Body of pancreas (tissue), 4 donors: Measurements from ENCODE around the gene SV2B. TPM values are rescaled to one million over a fixed set of nuclear protein-coding genes. Genes with fewer than 3 reads are reported as not detected.

ENCODE experiments used
- ATAC-seq: fragments of 150-250 bp; one replicate; pipeline ENCODE4 v1.9.1; 2016
- DNase-seq, 4 donors: peaks; one replicate each; pipeline ENCODE4 v3.0.0-alpha.2; 2019
- H3K27ac ChIP-seq, 4 donors: fragments of 200-600 bp; sonication (generic); 1 replicate in 3 of 4; 2 replicates in 1 of 4; pipeline versions ENCODE4 v1.5.1 to v1.6.1; 2016 to 2019; ENCODE audit warnings: mild to moderate bottlenecking in 1 of 4, mixed read lengths in 1 of 4, moderate library complexity in 1 of 4
- H3K27me3 ChIP-seq, 2 donors: fragments of 200-600 bp; sonication (generic); one replicate each; pipeline ENCODE4 v1.6.0; 2016; ENCODE audit warnings: mild to moderate bottlenecking in 1 of 2
- H3K36me3 ChIP-seq, 2 donors: fragments of 200-600 bp; sonication (generic); replicated peaks in 1 of 2; 2 replicates each; pipeline ENCODE4 v1.5.1; 2016; ENCODE audit warnings: low read depth in 2 of 2; ENCODE audit not compliant: insufficient read depth in 1 of 2
- H3K4me1 ChIP-seq: fragments of 200-600 bp; sonication (generic); one replicate; pipeline ENCODE4 v1.6.0; 2016
- H3K4me3 ChIP-seq, 2 donors: fragments of 200-600 bp; sonication (generic); 1 replicate in 1 of 2; 2 replicates in 1 of 2; pipeline ENCODE4 v1.5.1; 2016 to 2019
- H3K9me3 ChIP-seq, 3 donors: fragments of 200-600 bp; sonication (generic); 1 replicate in 2 of 3; 2 replicates in 1 of 3; pipeline ENCODE4 v1.5.1; 2016
- POLR2A ChIP-seq, 3 donors: fragments of 450-650 bp; IDR thresholded peaks; one replicate each; pipeline ENCODE4 v1.6.1; 2016; ENCODE audit warnings: antibody characterized with exemption in 3 of 3, mild to moderate bottlenecking in 2 of 3
- WGBS, 2 donors: methylation state at CpG; one replicate each; pipeline ENCODE4 v1.1.5; 2017; 5-methylcytosine and 5-hydroxymethylcytosine counted together
- intact Hi-C: fragments of 100-400 bp; cut with DNase I; formaldehyde crosslinking; loops from one replicate; pipeline ENCODE4 v1.15.1; 2023
- total RNA-seq, 2 donors: library from RNA; depleted of rRNA; stranded (reverse); fragments of >200 nt; gene quantifications; one replicate each; pipeline ENCODE4 v1.1.0, GENCODE V29; 2016
- TF ChIP-seq, protein P1 (sequence below), 7 experiments: fragments of 450-650 bp in 4 of 7; fragments of 200-600 bp in 3 of 7; sonication (generic) in 3 of 7; IDR thresholded peaks; one replicate each; pipeline ENCODE4 v1.5.1; 2016 to 2019; ENCODE audit warnings: antibody characterized with exemption in 7 of 7

The SV2B gene
- total RNA-seq, 2 donors from 2014 or later = 0.78 to 20.4 TPM

DNA sequence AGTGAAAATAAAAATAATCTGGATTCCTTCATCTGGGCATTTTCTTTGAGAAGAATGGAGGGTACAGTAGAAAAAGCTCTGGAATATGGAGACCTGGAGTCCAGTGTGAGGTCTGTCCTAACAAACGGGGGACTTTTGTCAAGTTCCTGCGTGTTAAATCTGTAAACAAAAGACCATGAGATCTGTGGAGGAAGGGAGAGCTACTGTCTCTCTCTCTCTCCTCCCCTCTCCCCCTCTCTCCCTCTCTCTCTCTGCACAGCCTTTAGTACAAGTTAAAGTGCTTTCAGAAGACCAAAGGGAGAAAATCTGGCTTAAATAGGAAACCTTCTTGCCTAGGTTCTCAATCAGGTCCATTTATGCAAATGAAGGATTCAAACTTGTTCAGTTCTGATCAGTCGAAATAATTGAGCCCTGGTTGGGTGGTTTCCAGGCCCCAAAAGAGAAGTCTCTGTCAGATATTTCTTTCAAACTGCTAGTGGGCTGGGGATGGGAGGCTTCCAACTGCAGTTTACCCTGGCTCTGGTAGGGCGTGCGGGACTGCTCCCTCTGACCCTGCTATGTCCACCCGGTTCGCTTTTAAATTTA is 103.7 kb downstream of the SV2B start:
- no peak for ATAC-seq
- intact Hi-C loops = no loop called here
- no peaks in the 10 kb centered on the region for H3K4me1 ChIP-seq
- TF ChIP-seq, protein P1, sequence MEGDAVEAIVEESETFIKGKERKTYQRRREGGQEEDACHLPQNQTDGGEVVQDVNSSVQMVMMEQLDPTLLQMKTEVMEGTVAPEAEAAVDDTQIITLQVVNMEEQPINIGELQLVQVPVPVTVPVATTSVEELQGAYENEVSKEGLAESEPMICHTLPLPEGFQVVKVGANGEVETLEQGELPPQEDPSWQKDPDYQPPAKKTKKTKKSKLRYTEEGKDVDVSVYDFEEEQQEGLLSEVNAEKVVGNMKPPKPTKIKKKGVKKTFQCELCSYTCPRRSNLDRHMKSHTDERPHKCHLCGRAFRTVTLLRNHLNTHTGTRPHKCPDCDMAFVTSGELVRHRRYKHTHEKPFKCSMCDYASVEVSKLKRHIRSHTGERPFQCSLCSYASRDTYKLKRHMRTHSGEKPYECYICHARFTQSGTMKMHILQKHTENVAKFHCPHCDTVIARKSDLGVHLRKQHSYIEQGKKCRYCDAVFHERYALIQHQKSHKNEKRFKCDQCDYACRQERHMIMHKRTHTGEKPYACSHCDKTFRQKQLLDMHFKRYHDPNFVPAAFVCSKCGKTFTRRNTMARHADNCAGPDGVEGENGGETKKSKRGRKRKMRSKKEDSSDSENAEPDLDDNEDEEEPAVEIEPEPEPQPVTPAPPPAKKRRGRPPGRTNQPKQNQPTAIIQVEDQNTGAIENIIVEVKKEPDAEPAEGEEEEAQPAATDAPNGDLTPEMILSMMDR (IDR thresholded peaks at IDR 0.05) = no peak
- no peak for TF ChIP-seq POLR2A (IDR thresholded peaks at IDR 0.05)
- H3K27ac ChIP-seq = no peak overlapping the region
- no peaks in the 10 kb centered on the region for H3K36me3 ChIP-seq
- no peaks in the 10 kb centered on the region for H3K9me3 ChIP-seq
- no peaks in the 10 kb centered on the region for H3K27me3 ChIP-seq
- no peak for DNase-seq
- H3K4me3 ChIP-seq = no peak overlapping the region
- 65 to 68% methylated on average over 7 of the region's 7 CpGs for WGBS, 2 donors

DNA sequence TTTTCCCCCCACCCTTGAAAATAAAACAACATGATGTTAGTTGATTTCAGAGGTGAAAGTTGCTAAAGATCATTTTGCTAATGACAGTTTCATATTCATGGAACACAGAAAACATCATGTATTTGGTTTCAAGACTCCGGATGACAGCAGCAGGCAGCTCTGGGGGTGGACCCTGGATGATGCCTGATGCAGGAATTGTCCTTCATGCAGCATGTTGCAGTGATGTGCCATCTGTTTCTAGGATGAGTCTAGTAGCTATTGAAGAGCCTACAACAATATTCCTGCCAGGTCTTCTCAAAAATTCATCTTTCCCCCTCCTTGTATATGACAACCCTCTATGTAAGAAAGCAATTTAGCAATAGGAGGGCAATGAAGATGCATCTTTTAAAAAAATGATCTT is 108.3 kb downstream of the SV2B start:
- ATAC-seq (no peak), DNase-seq (no peak)
- intact Hi-C loops = no loop called here
- TF ChIP-seq, protein P1 (IDR thresholded peaks at IDR 0.05) = no peak
- no peak for TF ChIP-seq POLR2A (IDR thresholded peaks at IDR 0.05)
- Histone ChIP-seq H3K4me1 (peaks cover 9% of the 10 kb centered on the region), H3K4me3 (no peak overlapping the region), H3K27ac (no peak overlapping the region), H3K36me3 (no peaks in the 10 kb centered on the region), H3K27me3 (no peaks in the 10 kb centered on the region), H3K9me3 (no peaks in the 10 kb centered on the region)
- WGBS, 2 donors = 69 to 74% methylated on average over 1 of the region's 1 CpG

DNA sequence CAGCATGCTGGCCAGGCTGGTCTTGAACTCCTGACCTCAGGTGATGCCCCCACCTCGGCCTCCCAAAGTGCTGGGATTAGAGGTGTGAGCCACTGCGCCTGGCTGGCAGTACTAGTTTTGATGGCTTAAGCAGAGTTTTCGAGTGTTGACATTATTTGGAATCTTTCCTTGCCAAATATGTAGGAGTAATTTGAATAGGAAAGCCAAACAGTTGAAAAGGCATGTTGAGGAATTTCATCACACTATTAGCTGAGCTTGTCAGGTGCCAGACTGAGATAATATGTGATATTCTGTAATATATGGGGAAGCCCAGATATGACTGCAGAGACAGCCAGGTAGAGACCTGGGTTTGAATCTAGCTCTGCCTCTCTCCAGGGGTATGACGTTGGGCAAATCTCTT is 109.3 kb downstream of the SV2B start:
- no peak for TF ChIP-seq POLR2A (IDR thresholded peaks at IDR 0.05)
- ATAC-seq = no peak
- Histone ChIP-seq H3K36me3 (no peaks in the 10 kb centered on the region), H3K4me3 (no peak overlapping the region), H3K4me1 (peaks cover 9% of the 10 kb centered on the region), H3K27me3 (no peaks in the 10 kb centered on the region), H3K27ac (no peak overlapping the region), H3K9me3 (no peaks in the 10 kb centered on the region)
- no peak for DNase-seq
- intact Hi-C loops = no loop called here
- WGBS, 2 donors = 30 to 31% methylated on average over 4 of the region's 4 CpGs

DNA sequence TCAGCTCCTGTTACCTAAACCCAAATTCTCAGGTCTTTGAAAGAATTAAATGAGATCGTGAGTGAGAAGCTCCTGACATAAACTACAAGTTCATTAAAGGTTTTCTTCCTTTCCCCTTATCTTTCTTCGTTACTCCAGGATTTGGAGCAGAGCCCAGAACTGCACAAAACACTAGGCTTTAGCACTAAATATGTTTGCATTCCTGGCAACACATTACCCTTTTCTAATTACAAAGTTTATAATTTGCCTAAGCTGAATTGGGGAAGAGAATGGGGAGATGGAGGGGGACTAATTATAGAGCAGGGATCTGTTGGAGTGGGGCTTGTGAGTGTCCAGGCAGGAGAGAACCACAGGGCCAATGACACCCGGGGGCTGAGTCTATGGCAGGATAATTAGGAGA is 109.7 kb downstream of the SV2B start:
- 21 to 23% methylated on average over 3 of the region's 3 CpGs for WGBS, 2 donors
- Histone ChIP-seq H3K9me3 (no peaks in the 10 kb centered on the region), H3K27ac (no peak overlapping the region), H3K4me3 (no peak overlapping the region), H3K27me3 (no peaks in the 10 kb centered on the region), H3K36me3 (no peaks in the 10 kb centered on the region), H3K4me1 (peaks cover 11% of the 10 kb centered on the region)
- intact Hi-C loops = no loop called here
- DNase-seq (no peak), ATAC-seq (no peak)
- TF ChIP-seq, protein P1 (IDR thresholded peaks at IDR 0.05) = no peak
- no peak for TF ChIP-seq POLR2A (IDR thresholded peaks at IDR 0.05)

DNA sequence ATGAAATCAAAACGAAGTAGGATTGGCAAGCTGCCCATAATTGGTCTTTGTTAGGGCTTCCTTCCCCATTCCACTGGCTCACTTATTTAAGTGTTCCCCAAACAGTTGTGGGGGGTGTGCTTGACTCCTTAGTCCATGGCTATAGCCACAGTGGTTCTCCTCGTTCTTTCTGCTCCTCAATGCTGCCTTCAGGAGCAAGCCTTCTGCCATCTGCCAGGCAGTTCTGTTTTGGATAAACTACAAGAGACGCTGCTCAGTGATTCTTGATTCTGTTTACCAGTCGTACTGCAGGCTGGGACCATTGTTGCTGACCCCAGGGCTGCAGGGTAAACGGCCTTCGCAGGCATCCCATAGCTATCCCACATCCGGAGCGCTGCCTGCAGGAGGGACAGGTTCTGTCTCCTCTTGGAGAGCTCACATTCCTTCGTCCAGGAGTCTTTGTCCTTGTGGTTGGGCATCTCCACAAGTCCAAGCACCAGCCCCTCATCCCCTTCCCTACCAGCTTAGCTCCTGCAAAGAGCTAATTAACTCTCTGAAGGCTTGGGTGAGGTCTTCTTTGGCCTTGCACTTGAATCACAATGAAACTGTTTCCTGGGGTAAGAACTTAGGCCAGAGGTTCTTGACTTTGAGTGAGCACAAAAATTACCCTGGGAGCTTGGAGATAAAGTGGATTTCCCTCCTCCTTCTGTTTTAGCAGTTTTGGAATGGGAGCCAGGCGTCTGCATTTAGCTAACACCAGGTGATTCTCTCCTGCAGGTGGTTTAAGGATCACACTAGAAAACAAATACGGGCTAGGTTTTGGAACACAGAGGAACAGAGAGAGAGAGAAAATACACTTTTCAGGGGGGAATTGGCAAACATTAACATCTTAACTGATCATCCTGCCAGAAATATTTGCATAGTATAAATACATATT is 114.9 kb downstream of the SV2B start:
- WGBS, 2 donors = 55 to 56% methylated on average over 7 to 11 of the region's 11 CpGs

More for the DNA sequence above, 114.9 kb downstream of the SV2B start:
- intact Hi-C loops = no loop called here
- Histone ChIP-seq H3K9me3 (no peaks in the 10 kb centered on the region), H3K4me1 (peaks cover 6% of the 10 kb centered on the region), H3K27me3 (no peaks in the 10 kb centered on the region), H3K27ac (no peak overlapping the region), H3K4me3 (no peak overlapping the region), H3K36me3 (no peaks in the 10 kb centered on the region)
- no peak for TF ChIP-seq POLR2A (IDR thresholded peaks at IDR 0.05)
- TF ChIP-seq, protein P1 (IDR thresholded peaks at IDR 0.05) = no peak
- DNase-seq (no peak), ATAC-seq (no peak)
